Adrenal gland (tissue), 5 donors: ENCODE results near the gene RCAN1.

Source experiments
- POLR2A ChIP-seq, 2 donors: fragments of 450-650 bp; IDR thresholded peaks; one replicate each; pipeline ENCODE4 v1.6.1; 2017; ENCODE audit warnings: antibody characterized with exemption in 2 of 2, mild to moderate bottlenecking in 2 of 2, moderate library complexity in 1 of 2
- TF ChIP-seq, protein P1 (sequence below), 6 experiments: fragments of 450-650 bp in 4 of 6; fragments of 200-600 bp in 2 of 6; sonication (generic) in 1 of 6; IDR thresholded peaks; 1 replicate in 5 of 6; 2 replicates in 1 of 6; pipeline versions ENCODE4 v1.5.1 to v1.8.0; 2016 to 2021; ENCODE audit warnings: antibody characterized with exemption in 6 of 6, mild to moderate bottlenecking in 2 of 6, moderate library complexity in 1 of 6
- donor health status: DM: no; HTN: no; CAD: no.

DNA sequence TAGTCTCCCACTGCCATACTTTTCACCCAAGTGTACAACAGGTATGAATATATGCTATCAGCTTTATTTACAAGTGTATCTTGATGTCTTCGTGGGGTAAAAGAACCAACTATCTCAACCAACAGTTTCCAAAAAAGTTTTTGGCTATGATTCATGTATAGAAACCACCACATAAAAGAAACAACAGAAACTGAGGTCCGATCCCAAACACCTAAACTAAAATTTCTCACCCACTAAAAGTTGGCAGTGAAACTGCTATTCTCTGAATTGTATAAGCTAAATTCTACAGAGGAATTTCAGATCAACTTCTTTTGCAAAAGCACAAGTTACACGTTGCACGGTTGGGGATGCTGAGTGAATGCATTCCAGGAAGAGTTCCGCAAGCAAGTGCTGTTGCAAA, 97.9 kb downstream of the RCAN1 start:
- TF ChIP-seq, protein P1, sequence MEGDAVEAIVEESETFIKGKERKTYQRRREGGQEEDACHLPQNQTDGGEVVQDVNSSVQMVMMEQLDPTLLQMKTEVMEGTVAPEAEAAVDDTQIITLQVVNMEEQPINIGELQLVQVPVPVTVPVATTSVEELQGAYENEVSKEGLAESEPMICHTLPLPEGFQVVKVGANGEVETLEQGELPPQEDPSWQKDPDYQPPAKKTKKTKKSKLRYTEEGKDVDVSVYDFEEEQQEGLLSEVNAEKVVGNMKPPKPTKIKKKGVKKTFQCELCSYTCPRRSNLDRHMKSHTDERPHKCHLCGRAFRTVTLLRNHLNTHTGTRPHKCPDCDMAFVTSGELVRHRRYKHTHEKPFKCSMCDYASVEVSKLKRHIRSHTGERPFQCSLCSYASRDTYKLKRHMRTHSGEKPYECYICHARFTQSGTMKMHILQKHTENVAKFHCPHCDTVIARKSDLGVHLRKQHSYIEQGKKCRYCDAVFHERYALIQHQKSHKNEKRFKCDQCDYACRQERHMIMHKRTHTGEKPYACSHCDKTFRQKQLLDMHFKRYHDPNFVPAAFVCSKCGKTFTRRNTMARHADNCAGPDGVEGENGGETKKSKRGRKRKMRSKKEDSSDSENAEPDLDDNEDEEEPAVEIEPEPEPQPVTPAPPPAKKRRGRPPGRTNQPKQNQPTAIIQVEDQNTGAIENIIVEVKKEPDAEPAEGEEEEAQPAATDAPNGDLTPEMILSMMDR (IDR thresholded peaks at IDR 0.05) = no peak
- TF ChIP-seq POLR2A (IDR thresholded peaks at IDR 0.05) = no peak
